K562 (cell line): ENCODE measurements around the gene KANK2. TPM values are rescaled to one million over a fixed set of nuclear protein-coding genes. Genes with fewer than 3 reads are reported as not detected.

Experiments used
- ATAC-seq: fragments of 200-7000 bp; cut with Tn5 transposase; 3 replicates; pipeline ENCODE4 v1.9.1; 2020; ENCODE audit warnings: moderate library complexity
- BruUV-seq: library from RNA; stranded (reverse); fragments of 400-500 nt; replicated peaks from 2 replicates; lab custom pipeline; 2021; lab: Mats Ljungman, UMichigan
- CTCF ChIA-PET: fragments of 300-600 bp; formaldehyde crosslinking; extraction: SDS; loops from one replicate; lab custom pipeline; 2021; ENCODE audit warnings: low intra/inter-chr PET ratio; lab: Yijun Ruan, JAX
- POLR2A ChIA-PET: fragments of 300-600, 350-650 bp; sonication (Branson Sonifier 250); formaldehyde crosslinking; extraction: SDS; loops from one replicate; lab custom pipeline; 2021; ENCODE audit warnings: antibody characterized with exemption, inconsistent platforms; lab: Yijun Ruan, JAX
- DNase-seq, 4 experiments: peaks; one replicate each; pipeline versions ENCODE4 v3.0.0 to v3.0.0-alpha.2; 2011 to 2018; ENCODE audit warnings: low spot score in 3 of 4, mixed read lengths in 3 of 4; ENCODE audit errors: extremely low read depth in 1 of 4
- FAIRE-seq: peaks from 2 replicates; lab custom pipeline; 2011; peaks lifted over from hg19 to GRCh38; lab: Jason Lieb, UNC
- H2AFZ ChIP-seq: 2 replicates; pipeline ENCODE4 v1.6.0; 2011; ENCODE audit warnings: low read depth, low read length, control low read depth, inconsistent platforms
- H3K27ac ChIP-seq: fragments of 200-600 bp; 3 replicates; pipeline ENCODE4 v1.8.0; 2011; ENCODE audit warnings: low read depth, mild to moderate bottlenecking, control low read depth, inconsistent platforms, low read length, moderate library complexity, mixed read lengths; ENCODE audit errors: extremely low read depth
- H3K27me3 ChIP-seq, 2 experiments: fragments of 300-600 bp in 1 of 2; 2 replicates in 1 of 2; 3 replicates in 1 of 2; pipeline versions ENCODE4 v1.6.0 to v1.8.0; 2011; ENCODE audit warnings: inconsistent platforms in 2 of 2, low read length in 2 of 2, mild to moderate bottlenecking in 1 of 2, mixed read lengths in 1 of 2, moderate library complexity in 1 of 2; ENCODE audit not compliant: control insufficient read depth in 2 of 2, insufficient read depth in 2 of 2
- H3K36me3 ChIP-seq: fragments of 300-600 bp; 3 replicates; pipeline ENCODE4 v1.8.0; 2011; ENCODE audit warnings: mild to moderate bottlenecking, low read length, inconsistent platforms; ENCODE audit not compliant: control insufficient read depth, insufficient read depth
- H3K4me1 ChIP-seq, 2 experiments: fragments of 200-600 bp in 1 of 2; replicated peaks in 1 of 2; 2 replicates in 1 of 2; 3 replicates in 1 of 2; pipeline versions ENCODE4 v1.5.1 to v1.8.0; 2011; ENCODE audit warnings: inconsistent platforms in 2 of 2, low read length in 2 of 2, mild to moderate bottlenecking in 1 of 2, mixed read lengths in 1 of 2, moderate library complexity in 1 of 2; ENCODE audit not compliant: control insufficient read depth in 2 of 2, insufficient read depth in 2 of 2
- H3K4me2 ChIP-seq: 2 replicates; pipeline ENCODE4 v1.6.1; 2011; ENCODE audit warnings: low read length, control low read depth, inconsistent platforms, mixed read lengths; ENCODE audit not compliant: insufficient read depth
- H3K4me3 ChIP-seq: fragments of 200-600 bp; sonication (generic), shearing (Covaris generic); 2 replicates; pipeline ENCODE4 v1.5.1; 2016; ENCODE audit warnings: control low read depth, inconsistent platforms
- H3K79me2 ChIP-seq: fragments of 200-600 bp; 3 replicates; pipeline ENCODE4 v1.8.0; 2011; ENCODE audit warnings: low read length, inconsistent platforms; ENCODE audit not compliant: control insufficient read depth, insufficient read depth
- H3K9ac ChIP-seq, 2 experiments: 2 replicates each; pipeline versions ENCODE4 v1.6.0 to v1.6.1; 2011; ENCODE audit warnings: low read depth in 2 of 2, low read length in 2 of 2, control low read depth in 1 of 2, inconsistent platforms in 1 of 2, mild to moderate bottlenecking in 1 of 2, mixed read lengths in 1 of 2; ENCODE audit not compliant: insufficient read depth in 1 of 2
- H3K9me1 ChIP-seq: one replicate; pipeline ENCODE4 v1.6.0; 2011; ENCODE audit warnings: inconsistent platforms, mild to moderate bottlenecking, low read length, moderate library complexity; ENCODE audit not compliant: control insufficient read depth, insufficient read depth
- H3K9me3 ChIP-seq: replicated peaks from 2 replicates; pipeline ENCODE4 v1.5.1; 2011; ENCODE audit warnings: low read depth, low read length, inconsistent platforms; ENCODE audit not compliant: control insufficient read depth, insufficient read depth
- H4K20me1 ChIP-seq: replicated peaks from 2 replicates; pipeline ENCODE4 v1.6.1; 2011; ENCODE audit warnings: low read length, inconsistent platforms, mixed read lengths; ENCODE audit not compliant: control insufficient read depth, insufficient read depth
- CHCHD3 ChIP-seq: fragments of 250-450 bp; sonication (Bioruptor Pico); IDR thresholded peaks from 2 replicates; pipeline ENCODE4 v2.1.2; 2022; ENCODE audit warnings: mild to moderate bottlenecking
- EGR1 ChIP-seq: fragments of 450-650 bp; conservative IDR thresholded peaks from 2 replicates; pipeline ENCODE4 v1.6.1; 2017; ENCODE audit warnings: mild to moderate bottlenecking
- ETV6 ChIP-seq, 3 experiments: fragments of 150-350 bp in 1 of 3; sonication (generic) in 1 of 3; formaldehyde crosslinking in 1 of 3; IDR thresholded peaks; 2 replicates each; pipeline versions ENCODE4 v1.6.1 to v1.8.0; 2014 to 2022; ENCODE audit warnings: borderline replicate concordance in 2 of 3, low read depth in 2 of 3, antibody characterized with exemption in 1 of 3, low read length in 1 of 3, mild to moderate bottlenecking in 1 of 3, missing genetic modification reagents in 1 of 3
- KDM1A ChIP-seq, 2 experiments: fragments of 450-650 bp; IDR thresholded peaks; 2 replicates each; pipeline ENCODE4 v1.6.1; 2016; ENCODE audit warnings: mild to moderate bottlenecking in 2 of 2
- NFRKB ChIP-seq: fragments of 450-650 bp; IDR thresholded peaks from 2 replicates; pipeline ENCODE4 v1.6.1; 2016; ENCODE audit warnings: low read depth
- PML ChIP-seq: IDR thresholded peaks from 2 replicates; pipeline ENCODE4 v1.6.1; 2012; ENCODE audit warnings: low read length, inconsistent platforms
- POLR2G ChIP-seq: fragments of 200-400 bp; formaldehyde crosslinking; IDR thresholded peaks from 2 replicates; pipeline ENCODE4 v1.6.1; 2017; ENCODE audit warnings: low read depth, mild to moderate bottlenecking, antibody characterized with exemption, low read length, moderate library complexity
- POLR2H ChIP-seq: IDR thresholded peaks from 2 replicates; pipeline ENCODE4 v1.6.1; 2016; ENCODE audit warnings: missing genetic modification characterization, low read depth, mild to moderate bottlenecking, control low read depth, missing compliant biosample characterization, moderate library complexity
- ZBTB1 ChIP-seq: sonication (generic); formaldehyde crosslinking; IDR thresholded peaks from 2 replicates; pipeline ENCODE4 v1.8.1; 2023; ENCODE audit warnings: missing genetic modification reagents, low read depth, mild to moderate bottlenecking, borderline replicate concordance
- WGBS: fragments of 100-300 bp; shearing (Covaris generic); methylation state at CpG from one replicate; pipeline ENCODE4 v1.1.6; 2016; ENCODE audit warnings: low coverage, mixed read lengths; ENCODE audit not compliant: insufficient coverage; ENCODE audit errors: missing lambda C conversion rate; 5-methylcytosine and 5-hydroxymethylcytosine counted together
- in situ Hi-C: fragments of 300-500 bp; cut with MboI; formaldehyde crosslinking; loops from 4 replicates; pipeline ENCODE4 v1.15.0; 2018; ENCODE audit warnings: inconsistent platforms, mixed read lengths
- intact Hi-C: fragments of 100-400 bp; cut with micrococcal nuclease; formaldehyde crosslinking; loops from 2 replicates; pipeline ENCODE4 v1.14.2; 2022
- polyA plus RNA-seq, 8 experiments: library from polyadenylated mRNA; depleted of rRNA in 4 of 8; stranded (reverse) in 5 of 8; unstranded in 3 of 8; fragments of >200 nt; fragmentation: Nextera tagmentation in 2 of 8; fragmentation: Illumina TruSeq in 1 of 8; extraction: Ambion mirVana in 2 of 8; extraction: Trizol in 1 of 8; gene quantifications; 2 replicates each; pipeline versions ENCODE4 v1.2.1 to v1.2.3, GENCODE V29; 2011 to 2014; ENCODE audit warnings: inconsistent platforms in 1 of 8, missing spikeins in 1 of 8
- total RNA-seq, 7 experiments: library from RNA; depleted of rRNA in 6 of 7; stranded (reverse); fragments of >200 nt in 6 of 7; fragmentation: Illumina TruSeq in 2 of 7; extraction: Trizol in 2 of 7; gene quantifications; 2 replicates each; pipeline versions ENCODE4 v1.2.1 to v1.2.3, GENCODE V29; 2011 to 2021; ENCODE audit warnings: low replicate concordance in 1 of 7
- TF ChIP-seq, protein P1 (sequence below): fragments of 250-450 bp; sonication (Bioruptor Pico); IDR thresholded peaks from 2 replicates; pipeline ENCODE4 v1.8.0; 2021; ENCODE audit warnings: moderate library complexity, mild to moderate bottlenecking, inconsistent platforms
- TF ChIP-seq, protein P2 (sequence below): sonication (generic); formaldehyde crosslinking; IDR thresholded peaks from 2 replicates; pipeline ENCODE4 v1.8.1; 2023; ENCODE audit warnings: mild to moderate bottlenecking, missing genetic modification reagents, moderate library complexity
- TF ChIP-seq, protein P3 (sequence below): fragments of 250-450 bp; sonication (Bioruptor Pico); IDR thresholded peaks from 2 replicates; pipeline ENCODE4 v1.5.1; 2021; ENCODE audit warnings: mild to moderate bottlenecking

The KANK2 gene
- total and polyA plus RNA-seq, 9 of the 15 experiments (the other 6 are each of a cell fraction or from before 2014, with no cell fraction given) = 4.4 to 47.8 (median 21.3) TPM

DNA sequence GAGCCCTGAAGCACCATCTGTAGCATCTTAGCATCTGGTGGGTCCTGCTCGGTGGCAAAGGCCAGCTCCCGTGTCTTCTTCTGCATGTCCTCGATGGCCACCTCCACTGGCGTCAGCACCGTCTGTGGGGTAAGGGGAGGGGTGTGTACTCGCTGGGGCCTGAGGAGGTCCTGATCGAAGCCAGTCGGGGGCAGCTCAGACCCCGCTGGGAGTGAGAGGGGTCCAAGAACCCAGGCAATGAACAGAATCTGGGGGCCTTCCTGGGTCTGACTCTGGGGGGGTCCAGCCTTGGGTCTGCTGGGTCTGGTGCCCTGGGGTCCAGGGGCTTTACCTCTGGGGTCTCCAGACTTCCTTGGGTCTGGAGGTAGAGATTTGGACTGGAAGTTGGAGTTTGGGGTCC is 3.6 kb upstream of the KANK2 start (continued):
- TF ChIP-seq, protein P1, sequence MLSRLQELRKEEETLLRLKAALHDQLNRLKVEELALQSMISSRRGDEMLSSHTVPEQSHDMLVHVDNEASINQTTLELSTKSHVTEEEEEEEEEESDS (CRISPR knock-in tag) = no peak
- TF ChIP-seq, all 486 proteins: peak for 0

DNA sequence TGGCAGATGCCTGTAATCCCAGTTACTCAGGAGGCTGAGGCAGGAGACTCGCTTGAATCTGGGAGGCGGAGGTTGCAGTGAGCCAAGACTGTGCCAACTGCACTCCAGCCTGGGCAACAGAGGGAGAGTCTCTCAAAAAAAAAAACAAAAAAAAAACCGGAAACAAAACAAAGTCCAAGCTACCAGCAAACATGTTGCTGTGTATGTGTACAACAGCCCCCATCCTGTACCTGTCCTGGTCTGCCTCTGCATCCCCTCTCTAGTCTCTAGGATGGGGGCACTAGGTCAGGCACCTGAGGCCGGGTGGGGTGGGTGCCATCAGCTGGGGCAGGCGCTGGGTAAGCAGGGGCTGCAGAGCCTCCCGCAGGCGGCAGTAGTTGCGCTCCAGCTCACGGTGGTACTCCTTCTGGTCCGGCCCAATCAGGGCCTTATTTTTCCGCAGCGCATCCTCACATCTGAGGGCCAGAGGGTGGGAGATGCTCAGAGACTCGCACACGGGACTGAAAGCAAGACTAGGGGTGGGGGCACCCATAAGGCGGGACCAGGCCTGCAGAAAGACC is 2.8 kb upstream of the KANK2 start:
- no peaks in the 10 kb centered on the region for H3K9me1 ChIP-seq
- no peaks in the 10 kb centered on the region for H3K9me3 ChIP-seq
- H4K20me1 ChIP-seq = 0 out of 2 replicates have a peak, but pooled peaks cover 3% of the 10 kb centered on the region
- H3K9ac ChIP-seq = no peak overlapping the region
- ChIA-PET CTCF (no interaction called here), POLR2A (interaction anchor here (0.7 kb wide), 1 partner anchor 44 kb away, joined by 4 read pairs; the partner anchor contains the start of gene SPC24)
- no peak overlapping the region for H3K4me2 ChIP-seq
- H3K4me1 ChIP-seq = peaks cover 20 to 59% of the 10 kb centered on the region in 2 experiments
- H3K36me3 ChIP-seq = peaks cover 6% of the 10 kb centered on the region; the same call in 2 of the 3 replicates
- H2AFZ ChIP-seq = no peak overlapping the region
- in situ Hi-C loops (loop anchor here (5.0 kb wide), 2 partner anchors 68 to 163 kb away; no protein-coding TSS in a partner anchor), intact Hi-C loops (no loop called here)
- ATAC-seq = no peak
- DNase-seq = no peak
- H3K4me3 ChIP-seq = no peak overlapping the region
- 78% methylated on average over 14 of the region's 15 CpGs for WGBS
- BruUV-seq = no TSS peak
- TF ChIP-seq, protein P2, sequence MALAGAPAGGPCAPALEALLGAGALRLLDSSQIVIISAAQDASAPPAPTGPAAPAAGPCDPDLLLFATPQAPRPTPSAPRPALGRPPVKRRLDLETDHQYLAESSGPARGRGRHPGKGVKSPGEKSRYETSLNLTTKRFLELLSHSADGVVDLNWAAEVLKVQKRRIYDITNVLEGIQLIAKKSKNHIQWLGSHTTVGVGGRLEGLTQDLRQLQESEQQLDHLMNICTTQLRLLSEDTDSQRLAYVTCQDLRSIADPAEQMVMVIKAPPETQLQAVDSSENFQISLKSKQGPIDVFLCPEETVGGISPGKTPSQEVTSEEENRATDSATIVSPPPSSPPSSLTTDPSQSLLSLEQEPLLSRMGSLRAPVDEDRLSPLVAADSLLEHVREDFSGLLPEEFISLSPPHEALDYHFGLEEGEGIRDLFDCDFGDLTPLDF (CRISPR knock-in tag) = no peak
- TF ChIP-seq KDM1A (IDR thresholded peaks at IDR 0.05) = no peak
- no peak for TF ChIP-seq ETV6 (IDR thresholded peaks at IDR 0.05; ENCODE audit: borderline replicate concordance in 1 of 2, low read depth in 2 of 2, low read length in 1 of 2)
- TF ChIP-seq ETV6 (CRISPR knock-in tag; IDR thresholded peaks at IDR 0.05; ENCODE audit: borderline replicate concordance) = no peak
- TF ChIP-seq, protein P3, sequence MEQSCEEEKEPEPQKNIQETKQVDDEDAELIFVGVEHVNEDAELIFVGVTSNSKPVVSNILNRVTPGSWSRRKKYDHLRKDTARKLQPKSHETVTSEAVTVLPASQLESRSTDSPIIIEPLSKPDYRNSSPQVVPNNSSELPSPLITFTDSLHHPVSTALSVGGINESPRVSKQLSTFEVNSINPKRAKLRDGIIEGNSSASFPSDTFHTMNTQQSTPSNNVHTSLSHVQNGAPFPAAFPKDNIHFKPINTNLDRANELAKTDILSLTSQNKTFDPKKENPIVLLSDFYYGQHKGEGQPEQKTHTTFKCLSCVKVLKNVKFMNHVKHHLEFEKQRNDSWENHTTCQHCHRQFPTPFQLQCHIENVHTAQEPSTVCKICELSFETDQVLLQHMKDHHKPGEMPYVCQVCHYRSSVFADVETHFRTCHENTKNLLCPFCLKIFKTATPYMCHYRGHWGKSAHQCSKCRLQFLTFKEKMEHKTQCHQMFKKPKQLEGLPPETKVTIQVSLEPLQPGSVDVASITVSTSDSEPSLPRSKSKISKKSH (CRISPR knock-in tag) = no peak
- TF ChIP-seq POLR2G = no peak
- no peak for TF ChIP-seq NFRKB
- TF ChIP-seq POLR2H (tag) = no peak
- no peak for TF ChIP-seq ZBTB1 (CRISPR knock-in tag)
- no peak for TF ChIP-seq EGR1
- no peak for TF ChIP-seq CHCHD3 (CRISPR knock-in tag)
- no peak for TF ChIP-seq PML
- H3K79me2 ChIP-seq = peaks cover 15% of the 10 kb centered on the region
- no peaks in the 10 kb centered on the region for H3K27me3 ChIP-seq
- no peak overlapping the region for H3K27ac ChIP-seq
- no peak for FAIRE-seq
